Measurements from ENCODE around the gene RAB20. TPM values are rescaled to one million over a fixed set of nuclear protein-coding genes. Genes with fewer than 3 reads are reported as not detected.

RAB20 gene
- total RNA-seq, 1 donor from 2014 or later, result 17.0 TPM

DNA sequence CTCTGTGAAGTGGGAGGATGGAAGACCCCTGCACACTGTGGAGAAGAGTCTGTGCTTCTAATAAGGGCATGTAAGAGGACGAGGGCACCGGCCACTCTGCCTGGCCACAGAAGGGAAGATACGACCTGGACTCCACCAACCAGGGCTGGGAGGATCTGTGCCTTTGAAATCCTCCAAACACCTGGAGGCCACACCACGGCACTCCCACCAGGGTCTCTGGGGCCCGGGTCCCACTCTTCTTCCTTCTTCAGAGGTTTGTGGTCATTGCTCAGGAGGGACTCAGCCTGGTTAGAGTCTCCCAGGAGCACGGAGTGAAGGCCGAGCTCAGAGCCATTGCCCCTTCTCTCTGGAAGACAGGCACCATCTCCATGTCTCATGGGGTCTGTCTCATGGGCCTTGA, 42.0 kb downstream of the RAB20 start:
- TF ChIP-seq, protein P1, sequence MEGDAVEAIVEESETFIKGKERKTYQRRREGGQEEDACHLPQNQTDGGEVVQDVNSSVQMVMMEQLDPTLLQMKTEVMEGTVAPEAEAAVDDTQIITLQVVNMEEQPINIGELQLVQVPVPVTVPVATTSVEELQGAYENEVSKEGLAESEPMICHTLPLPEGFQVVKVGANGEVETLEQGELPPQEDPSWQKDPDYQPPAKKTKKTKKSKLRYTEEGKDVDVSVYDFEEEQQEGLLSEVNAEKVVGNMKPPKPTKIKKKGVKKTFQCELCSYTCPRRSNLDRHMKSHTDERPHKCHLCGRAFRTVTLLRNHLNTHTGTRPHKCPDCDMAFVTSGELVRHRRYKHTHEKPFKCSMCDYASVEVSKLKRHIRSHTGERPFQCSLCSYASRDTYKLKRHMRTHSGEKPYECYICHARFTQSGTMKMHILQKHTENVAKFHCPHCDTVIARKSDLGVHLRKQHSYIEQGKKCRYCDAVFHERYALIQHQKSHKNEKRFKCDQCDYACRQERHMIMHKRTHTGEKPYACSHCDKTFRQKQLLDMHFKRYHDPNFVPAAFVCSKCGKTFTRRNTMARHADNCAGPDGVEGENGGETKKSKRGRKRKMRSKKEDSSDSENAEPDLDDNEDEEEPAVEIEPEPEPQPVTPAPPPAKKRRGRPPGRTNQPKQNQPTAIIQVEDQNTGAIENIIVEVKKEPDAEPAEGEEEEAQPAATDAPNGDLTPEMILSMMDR (conservative IDR thresholded peaks at IDR 0.05; ENCODE audit: low read depth, low read length), result no peak
- no peak for DNase-seq (ENCODE audit: low read depth)
- no peak overlapping the region for H3K4me3 ChIP-seq (ENCODE audit: low read depth, low read length)

DNA sequence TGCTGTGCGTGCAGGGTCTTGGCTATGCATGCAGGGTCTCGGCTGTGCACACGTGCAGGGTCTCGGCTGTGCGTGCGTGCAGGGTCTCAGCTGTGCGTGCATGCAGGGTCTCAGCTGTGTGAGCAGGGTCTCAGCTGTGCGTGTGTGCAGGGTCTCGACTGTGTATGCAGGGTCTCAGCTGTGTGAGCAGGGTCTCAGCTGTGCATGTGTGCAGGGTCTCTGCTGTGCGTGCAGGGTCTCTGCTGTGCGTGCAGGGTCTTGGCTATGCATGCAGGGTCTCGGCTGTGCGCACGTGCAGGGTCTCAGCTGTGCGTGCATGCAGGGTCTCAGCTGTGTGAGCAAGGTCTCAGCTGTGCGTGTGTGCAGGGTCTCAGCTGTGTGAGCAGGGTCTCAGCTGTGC, 42.5 kb downstream of the RAB20 start:
- DNase-seq (ENCODE audit: low read depth), result no peak
- TF ChIP-seq, protein P1 (conservative IDR thresholded peaks at IDR 0.05; ENCODE audit: low read depth, low read length), result no peak
- H3K4me3 ChIP-seq (ENCODE audit: low read depth, low read length), result no peak overlapping the region

DNA sequence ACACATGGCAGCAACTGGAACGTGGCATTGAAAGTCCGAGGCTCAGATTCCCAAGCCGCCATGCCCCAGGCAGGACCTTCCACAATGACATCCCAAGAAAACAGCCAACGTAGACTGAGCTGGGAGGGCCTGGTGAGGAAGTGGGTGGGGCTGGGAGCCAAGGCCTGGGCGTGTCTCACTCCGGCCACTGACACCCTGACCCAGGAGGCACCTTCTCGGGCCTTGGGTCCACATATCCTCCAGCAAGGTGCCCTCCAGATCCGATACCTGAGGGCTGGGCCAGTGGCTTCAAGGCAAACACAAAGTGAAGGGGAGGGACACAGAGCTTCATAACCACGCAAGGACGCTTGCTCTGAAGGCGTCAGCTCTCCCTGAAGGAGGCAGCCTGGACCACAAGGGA, 43.0 kb downstream of the RAB20 start:
- DNase-seq (ENCODE audit: low read depth), result no peak
- TF ChIP-seq, protein P1 (conservative IDR thresholded peaks at IDR 0.05; ENCODE audit: low read depth, low read length), result no peak
- no peak overlapping the region for H3K4me3 ChIP-seq (ENCODE audit: low read depth, low read length)

DNA sequence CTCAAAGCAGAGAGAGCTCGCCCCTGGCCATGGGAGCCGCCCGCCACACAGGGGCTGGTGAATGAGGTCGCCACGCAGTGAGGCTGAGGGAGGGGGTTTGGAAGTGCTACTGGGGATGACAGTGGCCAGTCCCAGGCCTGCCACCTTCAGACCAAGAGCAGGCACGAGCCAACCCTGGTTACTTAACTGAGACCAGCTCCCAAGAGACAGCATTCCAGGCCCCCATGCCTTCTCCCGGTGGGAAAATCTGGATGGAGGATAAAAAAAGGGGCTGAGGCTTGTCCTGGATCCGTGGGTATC, 43.3 kb downstream of the RAB20 start:
- H3K4me3 ChIP-seq (ENCODE audit: low read depth, low read length), result no peak overlapping the region
- TF ChIP-seq, protein P1 (conservative IDR thresholded peaks at IDR 0.05; ENCODE audit: low read depth, low read length), result no peak
- DNase-seq (ENCODE audit: low read depth), result no peak

DNA sequence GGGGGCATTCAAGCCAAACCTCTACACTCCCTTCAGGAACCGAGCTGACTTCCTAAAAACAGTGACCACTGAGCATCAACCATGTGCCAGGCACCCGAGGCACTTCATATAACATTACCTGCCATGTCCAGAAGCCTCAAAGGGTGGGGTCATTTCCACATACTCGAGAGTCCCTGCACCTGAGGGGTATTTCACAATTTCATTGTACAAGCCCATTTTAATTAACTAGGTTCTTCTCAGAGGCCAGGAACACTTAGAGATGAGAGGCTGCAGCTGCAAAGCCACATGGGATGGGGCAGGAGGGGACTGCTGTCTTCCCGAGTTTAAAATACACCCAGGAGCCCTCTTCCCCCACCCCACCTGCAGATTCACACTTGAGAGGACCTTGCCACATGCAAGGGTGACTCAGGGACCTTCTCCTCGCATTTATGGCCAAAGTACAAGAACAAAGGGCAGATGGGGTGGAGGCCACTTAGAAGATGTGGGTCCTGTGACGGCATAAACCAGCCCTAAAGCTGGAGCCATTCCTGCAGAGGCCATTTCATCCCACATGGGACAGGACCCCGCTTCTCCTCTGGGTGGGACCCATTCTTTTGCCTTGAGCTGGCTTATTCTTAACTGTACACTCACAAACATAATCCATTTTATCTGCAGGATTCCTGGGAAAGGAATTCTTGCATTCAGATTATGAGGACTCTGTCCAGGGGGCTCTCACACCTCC, 43.9 kb downstream of the RAB20 start:
- TF ChIP-seq, protein P1 (conservative IDR thresholded peaks at IDR 0.05; ENCODE audit: low read depth, low read length), result no peak
- DNase-seq (ENCODE audit: low read depth), result no peak
- H3K4me3 ChIP-seq (ENCODE audit: low read depth, low read length), result no peak overlapping the region

DNA sequence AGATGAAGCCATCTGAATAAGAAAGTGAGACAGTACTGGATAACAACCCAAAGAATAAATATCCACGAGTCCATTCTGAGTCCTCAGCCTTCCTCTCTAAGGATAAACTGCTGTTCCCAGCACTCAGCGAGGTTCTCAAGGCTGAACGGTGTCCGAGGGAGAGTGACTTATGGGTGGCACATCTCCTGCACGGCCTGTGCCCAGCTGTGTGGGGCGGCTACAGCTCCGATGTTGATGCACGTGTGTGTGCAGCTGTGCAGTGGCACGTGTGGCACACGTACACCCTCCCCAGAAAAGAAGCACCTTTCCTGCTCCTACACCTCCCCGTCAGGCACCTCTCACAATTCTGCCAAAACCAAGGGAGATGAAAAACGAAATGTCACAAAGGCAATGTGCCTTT, 45.0 kb downstream of the RAB20 start:
- H3K4me3 ChIP-seq (ENCODE audit: low read depth, low read length), result no peak overlapping the region
- TF ChIP-seq, protein P1 (conservative IDR thresholded peaks at IDR 0.05; ENCODE audit: low read depth, low read length), result no peak
- DNase-seq (ENCODE audit: low read depth), result no peak

DNA sequence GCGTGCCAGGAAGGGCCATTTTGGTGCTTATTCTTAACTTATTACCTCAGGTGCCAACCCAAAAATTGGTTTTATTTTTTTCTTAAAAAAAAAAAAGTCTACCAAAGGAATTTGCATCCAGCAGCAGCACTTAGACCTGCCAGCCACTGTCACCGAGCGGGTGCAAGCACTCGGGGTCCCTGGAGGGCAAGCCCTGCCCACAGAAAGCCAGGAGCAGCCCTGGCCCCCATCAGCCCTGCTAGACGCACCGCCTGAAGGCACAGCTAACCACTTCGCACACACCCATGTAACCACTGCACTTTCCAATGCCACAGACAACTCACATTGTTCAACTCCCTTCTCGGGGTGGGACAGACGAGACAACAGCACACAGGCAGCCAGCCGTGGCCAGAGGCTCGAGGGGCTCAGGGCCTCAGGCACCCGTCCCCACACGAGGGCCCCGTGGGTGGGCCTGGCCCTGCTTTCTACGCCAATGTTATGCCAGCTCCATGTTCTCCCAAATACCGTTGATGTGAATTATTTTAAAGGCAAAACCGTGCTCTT, 49.3 kb downstream of the RAB20 start:
- H3K4me3 ChIP-seq (ENCODE audit: low read depth, low read length), result no peak overlapping the region
- no peak for DNase-seq (ENCODE audit: low read depth)
- TF ChIP-seq, protein P1 (conservative IDR thresholded peaks at IDR 0.05; ENCODE audit: low read depth, low read length), result no peak

All from epithelial cell of proximal tubule (primary cell).